ENCODE data around the gene EEF1AKMT2.

EEF1AKMT2 gene

GRCh38 chr10:124830445-124830844 is 38.8 kb upstream of the EEF1AKMT2 start (continued):
- TF ChIP-seq CREB5 (CRISPR knock-in tag; IDR thresholded peaks at IDR 0.05; ENCODE audit: low read depth) = no peak
- TF ChIP-seq PATZ1 (CRISPR knock-in tag; IDR thresholded peaks at IDR 0.05; ENCODE audit: borderline replicate concordance) = no peak
- no peak for TF ChIP-seq SNAI2 (CRISPR knock-in tag; IDR thresholded peaks at IDR 0.05)
- TF ChIP-seq ESRRG (CRISPR knock-in tag; IDR thresholded peaks at IDR 0.05) = no peak
- no peak for TF ChIP-seq ZNF70 (CRISPR knock-in tag; IDR thresholded peaks at IDR 0.05)
- no peak for TF ChIP-seq BACH2 (CRISPR knock-in tag; IDR thresholded peaks at IDR 0.05; ENCODE audit: borderline replicate concordance)
- TF ChIP-seq ZFP30 (CRISPR knock-in tag; IDR thresholded peaks at IDR 0.05) = no peak

GRCh38 chr10:124829447-124830115 is 37.9 kb upstream of the EEF1AKMT2 start:
- no peak for ATAC-seq
- TF ChIP-seq CREB5 (CRISPR knock-in tag; IDR thresholded peaks at IDR 0.05; ENCODE audit: low read depth) (no peak), CSRNP3 (CRISPR knock-in tag; IDR thresholded peaks at IDR 0.05) (no peak), TCF4 (CRISPR knock-in tag; IDR thresholded peaks at IDR 0.05; ENCODE audit: borderline replicate concordance) (no peak), RARB (CRISPR knock-in tag; IDR thresholded peaks at IDR 0.05) (no peak), OSR1 (CRISPR knock-in tag; IDR thresholded peaks at IDR 0.05) (no peak), ISL1 (CRISPR knock-in tag; IDR thresholded peaks at IDR 0.05) (no peak), SNAI2 (CRISPR knock-in tag; IDR thresholded peaks at IDR 0.05) (no peak), ZFP3 (CRISPR knock-in tag; IDR thresholded peaks at IDR 0.05) (no peak), ZNF70 (CRISPR knock-in tag; IDR thresholded peaks at IDR 0.05) (no peak), PATZ1 (CRISPR knock-in tag; IDR thresholded peaks at IDR 0.05; ENCODE audit: borderline replicate concordance) (no peak), ZNF565 (CRISPR knock-in tag; conservative IDR thresholded peaks at IDR 0.05; ENCODE audit: low read depth) (no peak), CSDC2 (CRISPR knock-in tag; IDR thresholded peaks at IDR 0.05) (no peak), BACH2 (CRISPR knock-in tag; IDR thresholded peaks at IDR 0.05; ENCODE audit: borderline replicate concordance) (no peak), PPARA (CRISPR knock-in tag; IDR thresholded peaks at IDR 0.05; ENCODE audit: borderline replicate concordance) (no peak), TSHZ2 (CRISPR knock-in tag; IDR thresholded peaks at IDR 0.05) (no peak), ZNF8 (CRISPR knock-in tag; IDR thresholded peaks at IDR 0.05) (no peak), ARNTL (CRISPR knock-in tag; IDR thresholded peaks at IDR 0.05; ENCODE audit: borderline replicate concordance, low read depth) (no peak), TOX (CRISPR knock-in tag; IDR thresholded peaks at IDR 0.05; ENCODE audit: borderline replicate concordance) (no peak), ESRRG (CRISPR knock-in tag; IDR thresholded peaks at IDR 0.05) (no peak)

Data from SK-N-SH treated with all-trans-retinoic acid at 6 μM for 48 hours (cell line).